PC-3 (cell line): ENCODE measurements around the gene MAGEB3.

Source experiments
- EZH2 ChIP-seq: fragments of 300-600 bp; sonication (generic); IDR thresholded peaks from one replicate; pipeline ENCODE4 v1.6.1; 2017; ENCODE audit warnings: antibody characterized with exemption, mild to moderate bottlenecking, low read length; ENCODE audit not compliant: unreplicated experiment
- EZH2phosphoT487 ChIP-seq: fragments of 300-600 bp; sonication (generic); IDR thresholded peaks from 2 replicates; pipeline ENCODE4 v1.6.1; 2018; ENCODE audit warnings: mild to moderate bottlenecking, antibody characterized with exemption, low read length, borderline replicate concordance
- TF ChIP-seq, protein P1 (sequence below): fragments of 300-600 bp; sonication (generic); conservative IDR thresholded peaks from 2 replicates; pipeline ENCODE4 v1.5.1; 2017; ENCODE audit warnings: antibody characterized with exemption, low read depth, mild to moderate bottlenecking, low read length

DNA sequence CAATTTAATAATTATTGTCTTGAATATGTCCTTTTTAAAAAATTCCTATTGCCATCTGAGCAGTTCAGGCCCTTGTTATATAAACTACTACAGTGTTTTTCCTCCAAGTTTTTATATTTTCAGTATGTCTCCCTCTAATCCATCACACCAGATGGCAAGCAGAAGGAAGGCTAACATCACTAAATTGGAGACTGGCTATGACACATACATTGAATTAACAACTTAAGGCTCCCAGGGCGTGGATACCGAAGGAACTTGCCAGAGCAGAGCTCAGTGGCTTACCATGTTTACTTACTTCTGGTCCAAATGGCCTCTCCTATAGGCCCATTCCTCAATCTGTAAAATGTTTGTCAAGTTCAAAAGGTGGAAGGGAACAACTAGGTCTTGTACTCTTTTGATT, 29.5 kb downstream of the MAGEB3 start:
- TF ChIP-seq, protein P1, sequence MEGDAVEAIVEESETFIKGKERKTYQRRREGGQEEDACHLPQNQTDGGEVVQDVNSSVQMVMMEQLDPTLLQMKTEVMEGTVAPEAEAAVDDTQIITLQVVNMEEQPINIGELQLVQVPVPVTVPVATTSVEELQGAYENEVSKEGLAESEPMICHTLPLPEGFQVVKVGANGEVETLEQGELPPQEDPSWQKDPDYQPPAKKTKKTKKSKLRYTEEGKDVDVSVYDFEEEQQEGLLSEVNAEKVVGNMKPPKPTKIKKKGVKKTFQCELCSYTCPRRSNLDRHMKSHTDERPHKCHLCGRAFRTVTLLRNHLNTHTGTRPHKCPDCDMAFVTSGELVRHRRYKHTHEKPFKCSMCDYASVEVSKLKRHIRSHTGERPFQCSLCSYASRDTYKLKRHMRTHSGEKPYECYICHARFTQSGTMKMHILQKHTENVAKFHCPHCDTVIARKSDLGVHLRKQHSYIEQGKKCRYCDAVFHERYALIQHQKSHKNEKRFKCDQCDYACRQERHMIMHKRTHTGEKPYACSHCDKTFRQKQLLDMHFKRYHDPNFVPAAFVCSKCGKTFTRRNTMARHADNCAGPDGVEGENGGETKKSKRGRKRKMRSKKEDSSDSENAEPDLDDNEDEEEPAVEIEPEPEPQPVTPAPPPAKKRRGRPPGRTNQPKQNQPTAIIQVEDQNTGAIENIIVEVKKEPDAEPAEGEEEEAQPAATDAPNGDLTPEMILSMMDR: no peak
- TF ChIP-seq EZH2phosphoT487: no peak
- TF ChIP-seq EZH2: no peak
